Endothelial cell of hepatic sinusoid (primary cell): ENCODE measurements around the gene GARIN5B.

Source experiments
- in situ Hi-C: cut with HindIII; loops from 2 replicates; pipeline ENCODE4 v1.10.0; 2017; ENCODE audit warnings: low sequenced_read_pairs

Gene GARIN5B

DNA sequence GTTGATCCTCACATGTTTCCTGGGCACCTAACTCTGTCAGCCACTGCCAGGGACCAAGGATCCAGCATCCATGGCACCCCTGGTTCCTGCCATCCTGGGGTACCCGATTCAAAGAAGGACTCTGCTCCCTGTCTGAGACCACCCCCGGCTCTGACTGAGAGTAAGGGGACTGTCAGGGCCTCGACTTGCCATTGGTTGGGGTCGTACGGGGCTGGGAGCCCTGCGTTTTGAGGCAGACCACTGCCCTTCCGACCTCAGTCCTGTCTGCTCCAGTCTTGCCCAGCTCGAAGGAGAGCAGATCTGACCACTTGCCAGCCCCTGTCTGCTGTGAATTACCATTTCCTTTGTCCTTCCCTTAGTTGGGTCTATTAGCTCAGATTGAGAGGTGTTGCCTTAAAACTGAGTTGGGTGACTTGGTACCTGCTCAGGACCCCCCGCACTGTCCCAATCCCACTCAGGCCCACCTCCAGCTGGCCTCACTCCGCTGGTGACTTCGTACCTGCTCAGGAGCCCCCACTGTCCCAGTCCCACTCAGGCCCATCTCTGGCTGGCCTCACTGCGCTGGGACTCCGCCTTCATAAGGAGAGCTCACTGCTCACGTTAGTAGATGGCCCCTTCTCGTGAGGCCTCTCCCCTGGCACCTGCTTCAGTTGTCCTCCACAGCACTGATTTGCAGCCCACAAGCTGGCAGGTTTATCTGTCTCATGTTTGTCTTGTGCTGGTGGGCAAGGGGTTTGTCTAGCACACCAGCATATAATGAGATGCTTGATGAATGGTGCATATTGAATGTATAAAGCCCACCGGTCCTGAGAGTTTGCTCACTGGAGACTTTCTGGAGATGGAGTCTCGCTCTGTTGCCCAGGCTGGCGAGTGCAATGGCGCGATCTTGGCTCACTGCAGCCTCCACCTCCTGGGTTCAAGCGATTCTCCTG lies 26.6 kb upstream of the GARIN5B start:
- in situ Hi-C loops, result loop anchor here (5.0 kb wide), 2 partner anchors 42 to 92 kb away; no protein-coding TSS in a partner anchor

DNA sequence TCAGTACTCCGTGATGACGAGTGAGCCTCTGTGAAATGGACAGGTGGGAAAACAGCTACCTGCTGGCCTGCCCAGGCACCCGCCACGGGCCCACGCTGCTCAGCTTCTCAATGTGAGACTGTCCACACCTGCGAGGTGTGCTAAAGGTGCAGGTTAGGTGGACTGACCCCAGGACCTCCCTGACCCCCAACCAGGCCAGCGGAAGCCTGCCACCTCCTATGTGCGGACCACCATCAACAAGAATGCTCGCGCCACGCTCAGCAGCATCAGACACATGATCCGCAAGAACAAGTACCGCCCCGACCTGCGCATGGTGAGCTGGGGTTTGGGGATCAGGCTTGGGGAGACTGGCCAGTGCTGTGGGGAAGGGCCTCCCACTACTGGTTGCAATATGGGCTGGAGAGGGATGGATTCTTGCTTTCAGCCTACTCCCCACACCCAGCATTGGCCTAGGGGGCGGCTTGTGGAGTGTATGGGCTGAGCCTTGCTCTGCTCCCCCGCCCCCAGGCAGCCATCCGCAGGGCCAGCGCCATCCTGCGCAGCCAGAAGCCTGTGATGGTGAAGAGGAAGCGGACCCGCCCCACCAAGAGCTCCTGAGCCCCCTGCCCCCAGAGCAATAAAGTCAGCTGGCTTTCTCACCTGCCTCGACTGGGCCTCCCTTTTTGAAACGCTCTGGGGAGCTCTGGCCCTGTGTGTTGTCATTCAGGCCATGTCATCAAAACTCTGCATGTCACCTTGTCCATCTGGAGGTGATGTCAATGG lies 24.9 kb upstream of the GARIN5B start:
- in situ Hi-C loops, result no loop called here

DNA sequence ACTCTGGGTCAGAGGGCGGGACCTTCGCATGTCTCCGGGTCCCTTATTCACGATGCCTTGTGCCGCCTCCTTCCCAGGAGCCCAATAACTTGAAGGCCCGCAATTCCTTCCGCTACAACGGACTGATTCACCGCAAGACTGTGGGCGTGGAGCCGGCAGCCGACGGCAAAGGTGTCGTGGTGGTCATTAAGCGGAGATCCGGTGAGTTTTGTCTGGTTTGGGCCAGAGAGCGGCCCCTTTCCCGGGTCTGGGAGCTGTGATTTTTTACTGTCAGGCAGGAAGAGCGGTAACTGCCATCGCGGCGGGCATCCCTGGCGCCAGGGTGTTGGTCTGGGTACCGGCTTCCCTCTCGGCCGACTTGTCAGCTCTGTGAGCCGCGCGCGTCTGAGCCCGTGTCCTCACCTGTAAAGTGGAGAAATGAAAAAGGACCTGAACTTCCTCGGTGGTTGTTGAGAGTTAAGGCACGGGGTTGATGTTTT lies 23.5 kb upstream of the GARIN5B start:
- in situ Hi-C loops, result no loop called here

DNA sequence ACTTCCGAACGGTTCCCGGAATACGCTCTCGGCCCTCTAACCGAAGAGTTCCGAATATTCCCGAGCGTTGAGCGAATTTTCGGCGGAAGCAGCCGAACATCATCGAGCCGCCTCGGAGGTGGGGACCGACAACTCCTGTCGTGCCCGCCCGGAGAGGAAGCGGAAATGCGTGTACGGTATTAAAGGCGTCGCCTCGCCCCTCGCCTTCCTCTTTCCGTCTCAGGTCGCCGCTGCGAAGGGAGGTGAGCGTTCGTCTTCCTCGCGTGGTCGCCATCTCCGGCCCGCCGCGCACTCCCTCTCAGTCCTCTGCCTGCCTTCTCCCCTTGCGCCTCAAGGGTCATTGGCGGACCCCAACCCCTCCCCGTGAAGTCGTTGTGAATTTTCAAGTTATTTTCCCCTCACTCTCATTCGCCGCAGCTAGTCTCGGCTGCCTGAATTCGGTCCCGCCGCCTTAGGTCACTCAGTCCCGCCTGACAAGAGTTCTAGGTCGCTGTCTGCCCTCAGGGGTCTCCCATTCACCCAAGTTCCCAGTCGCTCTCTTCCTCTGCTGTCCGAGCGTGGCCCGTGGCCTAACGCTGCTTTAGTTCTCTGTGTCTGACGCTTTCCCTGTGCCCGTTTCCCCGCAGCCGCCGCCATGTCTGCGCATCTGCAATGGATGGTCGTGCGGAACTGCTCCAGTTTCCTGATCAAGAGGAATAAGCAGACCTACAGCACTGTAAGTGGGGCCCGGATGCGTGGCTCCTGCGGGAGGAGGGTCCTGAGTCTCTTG lies 22.8 kb upstream of the GARIN5B start, which contains the start of gene RPL28:
RPL28 (plus strand) TSS at position 209 of the 769 bp plus-strand sequence; CDS start at position 635, 426 bp downstream.
- in situ Hi-C loops, result no loop called here

DNA sequence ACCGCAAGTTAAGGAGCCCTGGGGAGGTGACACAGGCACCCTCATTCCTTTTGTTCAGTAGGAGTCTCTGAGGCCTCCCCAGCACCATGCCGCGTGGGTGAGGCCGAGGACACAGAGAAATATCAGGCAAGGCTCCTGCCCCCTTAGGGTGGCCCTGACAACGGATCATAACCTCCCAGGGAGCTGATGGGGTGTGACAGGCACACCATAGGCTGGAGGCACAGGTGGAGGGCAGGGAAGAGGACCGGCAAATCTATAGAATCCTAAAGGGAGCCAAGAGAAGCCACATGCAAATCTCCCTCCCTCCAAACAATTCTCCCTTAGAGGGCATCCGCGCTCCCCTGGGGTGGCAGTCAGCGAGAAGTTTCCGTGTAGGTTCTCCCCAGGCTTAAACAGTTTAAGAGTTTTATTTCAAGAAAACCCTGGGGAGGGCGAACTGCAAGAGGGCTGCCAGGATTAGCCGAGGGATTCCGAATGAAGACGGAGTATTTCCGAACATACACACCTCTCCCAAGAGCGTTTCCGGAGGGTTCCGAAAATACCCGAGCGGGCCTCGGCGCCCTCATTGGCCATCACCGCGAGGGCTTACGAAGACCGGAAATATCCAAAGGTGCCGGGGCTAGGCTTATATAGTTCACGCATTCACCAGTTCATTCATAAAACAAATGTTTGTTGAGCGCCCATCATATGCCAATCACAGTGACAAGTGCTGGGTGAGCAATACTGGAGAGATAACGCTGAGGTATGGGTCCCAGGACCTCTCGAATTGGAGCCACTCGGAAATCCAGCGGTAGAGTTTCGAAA lies 22.1 kb upstream of the GARIN5B start:
- in situ Hi-C loops, result no loop called here

DNA sequence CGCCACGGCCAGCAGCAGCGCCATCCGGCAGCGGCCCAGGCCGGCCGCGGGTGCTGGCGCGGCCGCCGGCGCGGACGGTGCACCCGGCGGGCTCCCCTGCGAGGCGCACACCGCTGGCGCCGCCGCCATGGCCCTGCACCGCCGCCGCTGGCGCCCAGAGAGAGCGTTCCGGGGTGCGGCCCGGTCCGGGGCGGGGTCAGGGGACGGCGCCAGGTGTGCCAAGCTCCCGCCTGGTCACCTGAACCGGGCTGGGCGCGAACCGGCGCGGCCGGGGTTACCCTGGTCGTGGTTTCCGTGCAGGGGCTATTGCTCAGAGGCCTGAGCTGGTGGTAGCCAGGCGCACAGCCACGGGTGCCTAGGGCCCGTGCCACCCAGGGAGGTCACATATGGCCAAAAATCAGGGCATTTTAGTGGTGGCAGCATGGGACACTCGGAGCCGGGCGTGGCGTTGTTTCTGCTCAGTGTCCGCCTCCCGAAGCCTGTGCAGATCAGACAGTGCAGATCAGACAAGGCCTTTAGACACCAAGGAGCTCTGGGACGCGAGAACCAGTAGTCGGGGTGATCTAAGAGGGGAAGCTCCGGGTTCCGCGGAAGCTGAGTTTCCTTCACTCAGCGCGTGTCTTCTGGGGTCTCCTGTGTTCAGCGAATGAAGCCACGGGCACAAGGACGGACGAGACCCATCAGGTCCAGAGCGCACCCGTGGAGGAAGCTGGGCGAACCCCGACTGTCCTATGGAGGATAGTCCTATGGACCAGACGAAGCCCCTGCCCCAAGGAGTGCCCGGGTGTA lies 21.3 kb upstream of the GARIN5B start, which contains the start of gene TMEM238:
TMEM238 (minus strand) TSS at position 162 of the 789 bp plus-strand sequence; CDS start at position 129, 33 bp downstream.
- in situ Hi-C loops, result no loop called here

DNA sequence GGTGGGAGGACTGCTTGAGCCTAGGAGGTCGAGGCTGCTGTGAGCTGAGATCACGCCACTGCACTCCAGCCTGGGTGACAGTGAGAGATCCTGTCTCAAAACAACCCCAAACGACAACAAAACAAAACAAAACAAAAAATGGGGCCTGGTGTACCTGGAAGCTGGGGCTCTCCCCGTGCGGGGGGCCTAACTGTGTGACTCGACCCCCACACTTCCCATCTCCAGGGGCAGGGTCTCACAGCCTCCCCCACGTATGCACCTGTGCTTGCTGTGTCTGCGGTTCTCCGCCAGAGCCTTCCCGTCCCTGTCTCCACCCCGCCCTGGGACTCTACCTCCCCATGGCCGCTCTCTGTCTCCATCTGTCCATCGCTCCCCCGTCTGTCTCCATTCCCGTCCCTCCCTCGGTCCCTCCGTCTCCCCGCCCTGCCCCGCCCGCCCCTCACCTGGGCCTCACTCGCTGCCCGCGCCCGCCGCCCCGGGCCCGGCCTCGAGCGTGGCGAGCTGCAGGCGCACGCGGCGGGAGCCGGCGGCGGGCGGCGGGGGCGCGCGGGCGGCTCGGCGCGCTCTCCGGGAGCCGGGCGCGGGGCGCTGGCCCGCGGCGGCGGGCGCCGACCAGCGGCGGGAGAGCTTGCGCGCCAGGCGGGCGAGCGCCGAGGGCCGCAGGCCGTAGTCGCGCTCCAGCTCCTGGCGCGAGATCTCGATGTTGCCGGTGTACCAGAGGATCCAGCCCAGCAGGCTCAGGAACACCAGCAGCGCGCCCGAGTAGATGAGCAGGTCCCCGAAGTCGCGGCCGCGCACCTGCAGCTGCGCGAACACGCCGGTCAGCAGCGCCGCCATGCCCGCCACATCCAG lies 20.4 kb upstream of the GARIN5B start:
- in situ Hi-C loops, result no loop called here

DNA sequence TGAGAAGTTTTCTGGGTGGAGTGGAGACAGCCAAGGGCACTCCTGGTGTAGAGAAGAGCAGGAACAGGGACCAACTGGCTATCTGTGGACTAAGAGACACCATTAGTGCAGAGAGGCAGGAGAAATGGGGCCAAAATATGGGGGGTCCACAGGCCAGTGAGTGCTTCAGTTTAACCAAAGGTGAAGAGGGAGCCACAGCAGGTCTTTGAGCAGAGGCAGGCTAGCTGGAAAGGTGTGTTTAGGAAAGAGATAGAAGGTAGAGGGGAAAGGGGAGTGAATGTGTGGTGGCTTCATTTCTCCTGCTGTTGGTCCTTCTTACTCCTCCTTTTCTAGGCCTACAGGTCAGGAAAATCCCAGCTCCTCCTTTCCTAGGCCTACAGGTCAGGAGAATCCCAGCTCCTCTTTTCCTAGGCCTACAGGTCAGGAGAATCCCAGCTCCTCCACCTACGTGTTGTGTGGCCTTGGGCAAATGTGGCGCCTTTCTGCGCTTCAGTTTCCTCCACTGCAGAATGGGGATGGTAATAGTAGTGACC lies 19.5 kb upstream of the GARIN5B start:
- in situ Hi-C loops, result no loop called here

DNA sequence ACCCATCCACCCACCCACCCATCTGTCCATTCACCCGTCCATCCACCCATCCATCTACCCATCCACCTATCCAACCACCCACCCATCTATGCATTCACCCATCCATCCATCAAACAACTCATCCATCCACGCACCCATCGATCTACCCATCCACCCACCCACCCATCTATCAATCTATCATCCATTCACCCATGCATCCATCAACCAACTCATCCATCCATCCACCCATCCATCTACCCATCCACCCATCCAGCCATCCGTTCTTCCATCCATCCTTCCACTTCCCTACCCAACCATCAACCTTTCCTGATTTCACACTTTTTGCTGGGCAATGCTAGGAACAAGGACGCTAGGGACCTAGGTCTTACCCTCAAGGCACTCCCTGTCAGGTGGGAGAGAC lies 19.0 kb upstream of the GARIN5B start:
- in situ Hi-C loops, result no loop called here

DNA sequence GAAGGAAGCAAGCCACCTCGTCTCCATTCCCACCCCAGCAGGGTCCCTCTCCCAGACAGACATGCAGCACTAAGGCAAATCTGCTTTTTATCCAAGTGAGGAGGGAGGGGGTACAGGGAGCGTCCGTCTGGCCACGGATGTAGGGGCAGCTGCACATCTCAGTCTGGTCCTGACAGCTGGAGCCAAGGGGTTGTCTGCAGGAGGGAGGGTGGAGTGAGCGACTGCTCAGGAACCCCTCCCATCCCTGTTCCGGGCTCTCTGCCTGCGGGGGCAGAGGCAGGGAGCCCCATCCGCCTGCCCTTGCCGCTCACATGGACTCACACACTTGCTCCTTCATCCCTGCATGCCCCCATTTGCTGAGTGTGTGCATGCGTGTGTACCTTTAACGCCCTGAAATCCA lies 16.1 kb upstream of the GARIN5B start:
- in situ Hi-C loops, result no loop called here

DNA sequence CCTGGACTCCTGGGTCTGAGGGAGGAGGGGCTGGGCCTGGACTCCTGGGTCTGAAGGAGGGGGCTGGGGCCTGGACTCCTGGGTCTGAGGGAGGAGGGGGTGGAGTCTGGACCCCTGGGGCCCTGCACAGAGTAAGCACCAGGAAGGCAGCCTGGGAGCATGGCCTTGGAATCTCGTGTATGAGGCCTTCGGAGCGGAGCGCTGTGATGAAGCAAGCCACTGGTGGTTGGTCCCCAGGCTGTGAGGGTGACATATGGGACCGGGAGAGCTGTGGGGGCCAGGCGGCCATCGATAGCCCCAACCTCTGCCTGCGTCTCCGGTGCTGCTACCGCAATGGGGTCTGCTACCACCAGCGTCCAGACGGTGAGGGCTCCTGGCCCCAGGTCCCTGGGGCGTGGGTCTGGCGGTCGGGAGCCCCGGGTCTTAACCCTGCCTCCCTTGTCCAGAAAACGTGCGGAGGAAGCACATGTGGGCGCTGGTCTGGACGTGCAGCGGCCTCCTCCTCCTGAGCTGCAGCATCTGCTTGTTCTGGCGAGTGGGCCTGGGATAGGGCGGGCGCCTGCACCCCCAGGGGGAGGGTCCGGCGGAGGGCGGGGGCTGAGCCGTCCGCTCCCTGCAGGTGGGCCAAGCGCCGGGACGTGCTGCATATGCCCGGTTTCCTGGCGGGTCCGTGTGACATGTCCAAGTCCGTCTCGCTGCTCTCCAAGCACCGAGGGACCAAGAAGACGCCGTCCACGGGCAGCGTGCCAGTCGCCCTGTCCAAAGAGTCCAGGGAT lies 14.5 kb upstream of the GARIN5B start:
- in situ Hi-C loops, result no loop called here

DNA sequence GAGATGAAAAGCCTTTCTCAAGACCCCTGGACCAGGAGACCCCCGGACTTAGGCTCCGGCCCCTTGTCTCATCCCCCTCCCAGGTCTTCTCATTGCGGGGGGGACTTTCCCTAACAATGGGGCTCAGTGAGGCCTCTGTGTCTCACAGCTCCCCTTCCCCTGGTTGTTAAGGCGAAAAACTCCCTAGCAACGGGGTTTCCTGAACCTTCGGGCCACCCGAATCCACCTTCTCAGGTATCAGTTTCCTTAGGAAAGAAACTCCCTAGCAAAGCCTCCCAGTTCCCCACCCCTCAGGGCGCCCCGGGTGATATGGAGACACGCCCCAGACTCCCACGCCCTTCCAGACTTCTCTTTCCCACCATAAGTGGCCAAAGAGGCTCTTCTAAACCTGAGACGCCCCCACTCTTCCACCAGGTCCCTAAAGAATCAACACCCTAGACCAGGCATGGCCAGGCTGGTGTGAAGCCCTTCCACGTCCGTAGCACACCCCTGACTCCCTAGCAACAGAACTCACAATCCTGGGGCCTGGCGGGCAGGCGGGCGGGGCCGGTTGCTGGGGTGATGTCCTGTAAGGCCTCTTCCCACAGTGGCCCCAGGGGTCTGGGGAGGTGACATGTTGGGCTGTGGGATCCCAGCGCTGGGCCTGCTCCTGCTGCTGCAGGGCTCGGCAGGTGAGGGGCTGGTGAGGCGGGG lies 13.3 kb upstream of the GARIN5B start, which contains the start of gene TMEM190:
TMEM190 (plus strand) TSS at position 586 of the 693 bp plus-strand sequence; CDS start at position 614, 28 bp downstream.
- in situ Hi-C loops, result no loop called here

DNA sequence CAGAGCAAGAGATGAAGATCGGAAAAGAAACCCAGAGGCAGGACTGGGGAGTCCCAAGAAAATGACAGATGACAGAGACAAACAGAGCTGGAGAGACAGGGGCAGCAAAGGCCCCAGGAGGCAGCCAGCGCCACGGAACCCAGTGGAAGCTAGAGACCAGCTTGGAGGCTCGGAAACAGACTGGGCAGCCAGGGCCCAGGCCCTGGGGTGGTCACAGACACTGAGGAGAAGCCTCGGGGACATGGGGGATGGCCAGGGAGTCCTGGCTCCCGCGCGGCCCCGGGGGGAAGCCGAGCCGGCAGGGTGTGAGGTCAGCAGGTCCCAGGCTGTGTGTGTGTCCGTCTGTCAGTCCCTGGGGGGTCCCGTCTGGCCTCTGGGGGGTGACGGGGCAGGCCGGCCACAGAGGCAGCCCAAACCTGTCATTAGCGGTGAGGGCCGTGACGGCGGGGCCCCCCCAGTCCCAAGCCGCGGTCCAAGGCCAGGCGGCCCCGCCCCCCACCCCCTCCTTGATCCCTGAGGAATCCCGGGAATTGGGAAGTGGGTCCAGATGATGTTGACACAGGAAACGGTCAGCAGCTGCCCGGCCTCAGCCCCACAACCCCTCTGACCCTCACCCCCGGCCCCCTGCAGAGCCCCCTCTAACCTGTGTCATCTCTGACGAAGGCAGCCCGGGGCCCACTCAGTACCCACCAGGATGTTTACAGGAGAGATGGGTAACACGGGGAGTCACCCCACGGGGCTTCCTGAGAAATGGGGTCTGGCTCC lies 11.1 kb upstream of the GARIN5B start:
- in situ Hi-C loops, result no loop called here

DNA sequence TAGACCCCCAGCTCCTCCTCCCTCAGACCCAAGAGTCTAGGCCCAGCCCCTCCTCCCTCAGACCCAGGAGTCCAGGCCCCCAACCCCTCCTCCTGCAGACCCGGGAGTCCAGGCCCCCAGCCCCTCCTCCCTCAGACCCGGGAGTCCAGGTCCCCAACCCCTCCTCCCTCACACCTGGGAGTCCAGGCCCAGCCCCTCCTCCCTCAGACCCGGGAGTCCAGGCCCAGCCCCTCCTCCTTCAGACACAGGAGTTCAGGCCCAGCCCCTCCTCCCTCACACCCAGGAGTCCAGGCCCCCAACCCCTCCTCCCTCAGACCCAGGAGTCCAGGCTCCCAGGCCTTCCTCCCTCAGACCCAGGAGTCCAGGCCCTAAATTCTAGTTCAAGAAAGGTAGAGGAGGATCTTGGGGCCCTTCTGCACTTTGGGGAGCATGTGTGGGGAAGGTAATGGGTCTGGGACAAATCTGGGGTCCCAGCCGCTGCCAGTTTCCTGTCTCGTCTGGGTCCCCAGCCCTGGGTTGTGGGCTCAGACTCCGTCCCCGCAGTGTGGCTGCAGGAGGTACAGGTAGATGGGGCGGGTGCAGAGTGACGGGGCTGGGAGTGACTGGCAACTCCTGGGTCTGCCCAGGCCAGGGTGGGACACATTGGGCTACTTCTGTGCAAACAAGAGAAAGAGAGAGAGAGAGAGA lies 10.4 kb upstream of the GARIN5B start:
- in situ Hi-C loops, result no loop called here
